ENCODE results near the gene MYBPC1.
A peak's percentile ranks its signal among the peaks of the same experiment; 100 is the strongest.
"Not testable (repeated sequence)": the region's sequence is repeated elsewhere in the genome, so short reads cannot be mapped to it uniquely, and the experiment has no call there.

The MYBPC1 gene, protein sequence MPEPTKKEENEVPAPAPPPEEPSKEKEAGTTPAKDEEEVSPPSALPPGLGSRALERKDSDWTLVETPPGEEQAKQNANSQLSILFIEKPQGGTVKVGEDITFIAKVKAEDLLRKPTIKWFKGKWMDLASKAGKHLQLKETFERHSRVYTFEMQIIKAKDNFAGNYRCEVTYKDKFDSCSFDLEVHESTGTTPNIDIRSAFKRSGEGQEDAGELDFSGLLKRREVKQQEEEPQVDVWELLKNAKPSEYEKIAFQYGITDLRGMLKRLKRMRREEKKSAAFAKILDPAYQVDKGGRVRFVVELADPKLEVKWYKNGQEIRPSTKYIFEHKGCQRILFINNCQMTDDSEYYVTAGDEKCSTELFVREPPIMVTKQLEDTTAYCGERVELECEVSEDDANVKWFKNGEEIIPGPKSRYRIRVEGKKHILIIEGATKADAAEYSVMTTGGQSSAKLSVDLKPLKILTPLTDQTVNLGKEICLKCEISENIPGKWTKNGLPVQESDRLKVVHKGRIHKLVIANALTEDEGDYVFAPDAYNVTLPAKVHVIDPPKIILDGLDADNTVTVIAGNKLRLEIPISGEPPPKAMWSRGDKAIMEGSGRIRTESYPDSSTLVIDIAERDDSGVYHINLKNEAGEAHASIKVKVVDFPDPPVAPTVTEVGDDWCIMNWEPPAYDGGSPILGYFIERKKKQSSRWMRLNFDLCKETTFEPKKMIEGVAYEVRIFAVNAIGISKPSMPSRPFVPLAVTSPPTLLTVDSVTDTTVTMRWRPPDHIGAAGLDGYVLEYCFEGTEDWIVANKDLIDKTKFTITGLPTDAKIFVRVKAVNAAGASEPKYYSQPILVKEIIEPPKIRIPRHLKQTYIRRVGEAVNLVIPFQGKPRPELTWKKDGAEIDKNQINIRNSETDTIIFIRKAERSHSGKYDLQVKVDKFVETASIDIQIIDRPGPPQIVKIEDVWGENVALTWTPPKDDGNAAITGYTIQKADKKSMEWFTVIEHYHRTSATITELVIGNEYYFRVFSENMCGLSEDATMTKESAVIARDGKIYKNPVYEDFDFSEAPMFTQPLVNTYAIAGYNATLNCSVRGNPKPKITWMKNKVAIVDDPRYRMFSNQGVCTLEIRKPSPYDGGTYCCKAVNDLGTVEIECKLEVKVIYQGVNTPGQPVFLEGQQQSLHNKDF

DNA sequence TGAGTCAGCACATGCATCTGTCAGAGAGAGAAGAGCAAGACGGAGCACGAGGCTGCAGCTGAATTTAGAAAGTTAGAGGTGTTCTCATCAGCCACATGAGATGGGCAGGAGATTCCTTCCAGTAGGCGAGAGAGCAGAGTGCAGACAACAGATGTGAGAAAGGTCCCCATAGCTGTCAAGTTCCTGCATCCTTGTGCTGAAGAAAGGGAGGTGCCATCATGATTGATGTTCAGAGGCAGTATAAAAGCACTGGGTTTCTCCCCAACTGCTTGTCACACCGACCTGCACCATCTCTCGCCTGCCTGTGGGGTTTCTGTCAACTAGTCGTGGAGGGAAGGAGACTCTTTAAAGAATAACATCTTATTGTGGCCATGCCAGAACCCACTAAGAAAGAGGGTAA is at the start of gene MYBPC1:
Gene MYBPC1 (plus strand): TSS at position 272 of the 400 bp plus-strand sequence. CDS start 100 bp downstream, at position 372.
- DNase-seq = no peak

DNA sequence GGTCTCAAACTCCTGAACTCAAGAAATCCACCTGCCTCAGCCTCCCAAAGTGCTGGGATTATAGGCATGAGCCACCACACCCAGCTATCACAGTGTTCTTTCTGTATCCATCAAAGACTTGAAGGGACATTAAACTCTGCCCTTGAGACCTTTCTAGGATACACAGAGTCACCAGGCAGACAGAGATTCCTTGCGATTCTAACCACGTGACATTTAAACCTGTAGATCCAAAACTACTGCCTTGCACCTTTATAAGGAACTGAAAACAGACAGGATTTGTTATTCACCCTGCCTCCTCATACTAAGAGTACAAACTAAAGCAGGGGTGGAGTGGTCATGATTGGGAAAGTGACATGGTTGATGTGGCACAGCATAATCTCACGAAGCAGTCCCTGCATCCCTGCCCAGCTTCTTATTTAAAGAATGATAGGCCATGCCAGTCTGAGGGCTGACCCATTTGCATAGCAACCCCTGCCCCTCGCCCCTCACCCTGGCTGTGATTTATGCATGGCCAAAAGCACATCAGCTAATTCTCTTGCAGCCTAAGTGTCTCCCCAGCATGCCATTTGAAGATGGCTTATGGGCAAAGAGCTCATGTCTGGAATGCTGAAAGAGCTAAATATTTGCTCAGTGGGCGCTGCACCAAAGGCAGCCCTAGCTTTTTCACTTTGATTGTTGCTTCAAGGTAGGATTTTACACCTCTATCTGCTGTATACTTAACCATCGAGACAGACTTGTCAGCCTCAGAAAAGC is 43.2 kb upstream of the MYBPC1 start:
- DNase-seq = no peak

DNA sequence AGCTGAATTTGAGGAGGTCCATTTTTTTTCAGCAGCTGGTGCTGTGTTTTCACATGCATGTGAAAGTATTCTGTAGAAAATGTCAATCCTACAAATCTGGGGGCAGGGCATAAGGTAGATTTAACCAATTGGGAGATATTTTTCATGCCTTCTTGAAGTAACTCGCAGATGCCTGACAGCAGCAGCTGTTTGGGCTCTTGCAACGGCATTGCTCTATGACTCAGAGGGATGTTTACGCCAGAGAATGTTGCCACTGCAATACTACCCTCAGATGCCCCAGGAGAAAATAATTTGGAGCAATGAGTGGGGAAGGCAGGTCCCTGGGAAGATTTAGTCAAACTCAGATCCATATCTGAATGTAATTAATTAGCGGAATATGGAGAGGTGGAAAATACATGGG is 42.5 kb upstream of the MYBPC1 start:
- DNase-seq = no peak

DNA sequence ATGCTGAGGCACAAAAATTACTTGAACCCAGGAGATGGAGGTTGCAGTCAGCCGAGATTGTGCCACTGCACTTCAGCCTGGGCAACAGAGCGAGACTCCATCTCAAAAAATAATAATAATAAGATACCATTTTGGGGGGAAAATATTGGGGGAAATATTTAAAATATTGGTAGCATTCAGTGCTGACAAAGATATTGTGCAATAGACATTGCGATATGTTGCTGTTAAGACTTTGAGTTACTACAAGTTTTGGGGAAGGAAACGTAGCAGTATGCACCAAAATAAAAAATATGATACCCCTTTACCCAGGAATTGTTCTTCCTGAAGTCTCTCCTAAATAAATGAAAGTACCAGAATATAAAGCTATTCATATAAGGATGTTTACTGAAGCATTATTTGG is 37.7 kb upstream of the MYBPC1 start:
- DNase-seq = no peak

DNA sequence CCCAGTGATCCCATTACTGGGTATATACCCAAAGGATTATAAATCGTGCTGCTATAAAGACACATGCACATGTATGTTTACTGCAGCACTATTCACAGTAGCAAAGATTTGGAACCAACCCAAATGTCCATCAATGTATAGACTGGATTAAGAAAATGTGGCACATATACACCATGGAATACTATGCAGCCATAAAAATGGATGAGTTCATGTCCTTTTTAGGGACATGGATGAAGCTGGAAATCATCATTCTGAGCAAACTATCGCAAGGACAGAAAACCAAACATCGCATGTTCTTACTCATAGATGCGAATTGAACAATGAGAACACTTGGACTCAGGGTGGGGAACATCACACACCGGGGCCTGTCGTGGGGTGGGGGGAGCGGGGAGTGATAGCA is 36.0 kb upstream of the MYBPC1 start:
- not testable (repeated sequence) for DNase-seq

DNA sequence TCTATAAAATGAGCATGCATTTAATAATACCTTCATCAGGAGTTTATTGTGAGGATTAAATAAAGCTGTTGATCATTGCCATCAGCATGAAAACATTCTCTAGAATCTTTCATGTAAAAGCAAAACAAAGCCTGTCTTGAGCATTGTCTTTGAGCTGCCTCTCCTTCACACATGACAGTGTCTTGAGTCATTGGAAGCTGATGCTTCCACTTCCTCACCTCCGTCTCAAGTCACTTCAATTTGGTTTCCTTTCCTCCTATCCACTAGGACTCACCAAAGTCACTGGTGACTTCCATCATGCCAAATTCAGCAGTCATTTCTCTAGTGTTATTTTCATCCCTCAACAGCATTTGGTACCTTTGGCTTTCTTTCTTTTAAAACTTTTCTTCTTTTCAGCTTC is 31.6 kb upstream of the MYBPC1 start:
- DNase-seq = no peak

DNA sequence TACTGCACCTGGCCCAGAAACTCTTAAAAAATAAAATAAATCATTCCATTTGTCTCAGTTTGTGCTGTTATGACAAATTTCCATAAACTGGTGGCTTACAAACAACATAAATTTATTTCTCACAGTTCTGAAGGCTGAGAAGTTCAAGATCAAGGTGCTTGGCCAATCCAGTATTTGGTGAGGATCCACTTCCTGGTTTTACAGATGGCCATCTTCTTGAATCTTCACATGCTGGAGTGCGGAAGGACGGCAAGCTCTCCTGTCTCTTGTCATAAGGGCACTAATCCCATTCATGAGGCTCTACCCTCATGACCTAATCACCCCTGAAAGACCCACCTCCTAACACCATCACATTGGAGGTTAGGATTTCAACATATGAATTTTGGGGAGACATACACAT is 29.9 kb upstream of the MYBPC1 start:
- DNase-seq = no peak

DNA sequence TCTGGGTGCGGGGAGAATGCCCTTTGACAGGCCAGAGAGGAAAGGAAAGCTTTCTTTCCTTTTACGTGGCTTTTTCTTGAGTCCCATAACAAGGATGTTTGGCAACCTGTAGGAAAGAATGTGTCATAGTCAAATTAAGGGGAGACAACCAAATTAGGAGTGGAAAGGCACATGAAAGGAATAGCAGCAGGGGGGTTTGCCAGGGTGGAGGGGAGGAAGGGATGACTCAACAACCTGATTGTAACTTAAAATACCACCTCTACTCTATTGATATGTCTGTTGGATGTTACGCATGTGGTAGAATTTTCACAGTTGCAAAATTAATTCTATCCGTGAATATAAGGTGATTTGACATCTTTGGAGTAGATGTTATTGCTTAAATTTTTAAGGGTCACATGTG is 28.5 kb upstream of the MYBPC1 start:
- no peak for DNase-seq

DNA sequence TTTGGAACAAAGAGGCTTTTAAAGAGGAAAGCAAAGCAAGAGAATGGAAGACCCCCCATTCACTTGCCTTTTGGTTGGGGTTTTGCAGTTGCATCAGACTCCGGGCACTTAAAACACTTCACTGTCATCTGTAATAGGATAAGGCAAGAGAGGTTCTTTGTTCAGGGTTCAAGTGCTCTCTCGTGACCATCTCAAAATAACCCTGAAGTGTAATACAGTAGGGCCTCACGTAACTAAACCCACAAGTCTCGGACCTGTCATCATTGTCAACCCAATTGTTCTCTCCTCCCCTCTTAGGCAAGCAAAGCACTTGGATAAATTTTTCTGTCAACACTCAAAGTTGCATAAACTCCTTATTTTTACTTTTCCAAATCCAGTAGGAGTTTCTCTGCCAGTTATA is 26.9 kb upstream of the MYBPC1 start:
- DNase-seq = no peak

DNA sequence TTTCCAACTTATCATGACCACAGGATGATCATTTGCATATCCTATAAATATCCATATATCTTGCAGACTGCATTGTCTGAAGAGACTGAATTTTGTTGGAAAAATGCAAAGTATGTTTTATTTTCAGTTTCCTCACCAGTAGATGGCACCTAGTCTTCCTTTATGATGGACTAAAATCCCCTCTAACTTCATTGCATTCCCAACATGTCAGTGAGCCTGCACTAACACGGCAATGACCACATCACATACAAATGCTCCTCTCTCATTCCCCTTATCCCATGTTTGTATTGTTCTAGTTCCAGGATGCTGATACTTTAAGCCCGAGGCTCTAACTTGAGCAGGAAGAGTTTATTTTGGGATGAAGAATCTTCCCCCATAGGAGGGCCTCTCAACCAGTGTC is 24.7 kb upstream of the MYBPC1 start:
- DNase-seq = peak; percentile 21

DNA sequence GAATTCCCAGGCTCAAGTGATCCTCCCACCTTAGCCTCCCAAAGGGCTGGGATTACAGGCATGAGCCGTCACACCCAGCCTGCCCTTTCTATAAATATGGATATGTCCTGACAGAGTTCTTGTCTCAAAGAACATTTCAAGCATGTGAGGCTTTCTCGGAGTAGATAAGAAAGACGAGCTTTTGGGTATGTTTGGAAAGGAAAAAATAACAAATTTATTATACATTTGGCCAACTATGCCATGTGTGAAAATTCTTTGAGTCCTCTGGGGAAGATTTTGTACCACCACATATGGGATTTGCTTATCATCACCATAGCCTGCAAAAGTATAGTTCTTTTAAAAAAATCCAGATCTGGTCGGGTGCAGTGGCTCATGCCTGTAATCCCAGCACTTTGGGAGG is 23.7 kb upstream of the MYBPC1 start:
- no peak for DNase-seq

DNA sequence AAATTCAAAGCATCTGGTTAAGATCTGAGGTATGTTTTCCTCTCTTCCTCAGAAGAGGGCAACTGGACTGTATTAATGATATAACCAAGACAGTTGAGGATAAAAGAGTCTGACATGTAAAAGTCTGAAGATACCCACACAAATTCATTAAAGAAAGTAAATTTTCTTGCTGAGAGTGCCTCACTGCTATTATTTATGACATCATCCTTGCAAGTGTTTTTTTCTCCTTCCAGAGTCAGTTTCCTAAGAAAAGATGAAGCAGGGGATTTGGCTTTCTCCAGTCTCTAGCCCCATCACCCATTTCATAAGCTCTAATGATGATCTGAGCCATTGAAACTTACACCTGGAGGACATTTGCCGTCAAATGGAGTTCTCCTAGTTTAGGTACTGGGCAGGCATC is 21.0 kb upstream of the MYBPC1 start:
- no peak for DNase-seq

DNA sequence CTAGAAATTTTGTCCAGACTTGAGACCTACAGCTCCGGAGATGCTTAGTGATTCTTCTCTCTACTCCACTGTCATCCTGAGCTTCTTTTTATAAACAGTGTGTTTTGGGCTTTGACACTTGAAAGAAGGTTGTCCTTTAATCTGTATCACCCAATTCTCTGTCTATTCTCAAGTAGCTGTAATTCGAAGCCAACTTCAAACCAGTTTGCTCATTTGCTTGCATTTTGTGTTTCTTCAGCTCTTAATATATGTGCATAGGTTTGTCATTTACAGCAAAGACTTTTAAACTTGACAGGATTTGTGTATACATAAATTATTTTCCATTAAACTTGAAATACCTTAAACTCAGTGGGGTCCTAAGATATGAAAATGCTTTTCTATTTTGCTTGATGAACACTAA is 16.4 kb upstream of the MYBPC1 start:
- DNase-seq = no peak

DNA sequence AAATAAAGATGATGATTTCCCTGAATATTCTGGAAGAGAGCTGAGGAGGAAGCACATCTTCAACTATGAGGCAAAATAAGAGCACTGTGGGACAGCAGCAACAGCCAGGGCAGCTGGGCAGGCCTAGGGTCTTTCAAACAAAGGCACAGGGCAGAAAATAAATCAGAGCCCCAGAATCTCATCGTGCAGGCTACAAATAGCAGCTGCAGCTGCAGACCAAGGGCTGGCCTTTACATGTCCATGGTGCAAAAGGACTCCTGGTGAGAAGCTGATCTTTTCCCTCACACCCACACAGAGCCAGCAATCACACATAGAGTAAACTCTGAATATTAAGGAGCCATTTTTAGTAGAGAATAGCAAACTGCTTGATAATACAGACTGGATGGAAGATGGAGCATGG is 13.6 kb upstream of the MYBPC1 start:
- no peak for DNase-seq

DNA sequence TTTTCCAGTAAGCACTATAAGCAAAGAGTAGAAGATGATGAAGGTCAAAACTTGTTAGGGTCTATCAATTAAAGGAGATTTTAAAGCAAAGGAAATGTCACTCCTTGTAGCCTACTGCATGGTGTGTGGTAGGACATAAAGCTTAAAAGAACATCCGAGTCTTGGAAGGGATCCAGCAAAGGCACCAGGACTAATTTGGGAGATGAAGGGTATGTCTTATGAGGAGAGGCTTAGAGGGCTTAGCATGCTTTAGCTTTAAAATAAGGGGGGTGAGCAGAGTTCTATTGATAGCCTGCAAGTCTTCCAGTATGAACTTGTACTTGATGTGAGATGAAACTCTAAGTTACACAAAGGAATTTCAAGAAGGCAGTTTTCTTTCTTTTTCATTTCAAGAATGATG is 11.8 kb upstream of the MYBPC1 start:
- DNase-seq = no peak

DNA sequence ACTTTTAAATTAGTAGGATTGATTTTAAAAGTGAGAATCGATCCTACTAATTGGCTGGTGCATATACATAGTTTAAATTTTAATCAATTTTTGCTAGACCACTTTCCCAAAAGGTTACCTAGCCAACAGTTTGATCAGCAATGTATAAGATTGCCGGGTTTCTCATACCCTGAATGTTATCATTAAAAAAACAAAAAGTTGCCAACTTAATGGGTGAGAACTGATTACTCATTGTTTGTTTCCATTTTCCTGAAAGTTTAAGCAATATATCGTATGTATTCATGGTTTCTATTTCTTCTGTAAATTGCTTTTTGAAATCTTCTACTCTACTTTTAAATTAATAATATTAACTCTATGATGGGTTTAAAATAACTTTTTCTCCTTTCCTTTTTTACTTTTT is 4.4 kb upstream of the MYBPC1 start:
- DNase-seq = no peak

DNA sequence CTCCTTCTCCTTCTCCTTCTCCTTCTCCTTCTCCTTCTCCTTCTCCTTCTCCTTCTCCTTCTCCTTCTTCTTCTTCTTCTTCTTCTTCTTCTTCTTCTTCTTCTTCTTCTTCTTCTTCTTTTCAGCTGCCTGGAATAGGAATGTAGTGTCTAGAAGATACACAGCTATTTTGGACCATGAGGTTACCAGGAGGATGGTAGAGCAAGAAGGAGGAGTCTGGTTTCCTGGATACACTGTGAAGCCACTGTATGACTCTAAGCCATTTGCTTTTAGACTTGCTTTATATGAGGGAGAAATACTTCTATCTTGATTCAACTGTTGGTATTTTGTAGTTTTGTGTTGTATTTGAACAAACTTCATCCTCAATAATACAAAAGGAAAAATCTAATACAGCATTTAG is 3.0 kb upstream of the MYBPC1 start:
- DNase-seq = no peak

DNA sequence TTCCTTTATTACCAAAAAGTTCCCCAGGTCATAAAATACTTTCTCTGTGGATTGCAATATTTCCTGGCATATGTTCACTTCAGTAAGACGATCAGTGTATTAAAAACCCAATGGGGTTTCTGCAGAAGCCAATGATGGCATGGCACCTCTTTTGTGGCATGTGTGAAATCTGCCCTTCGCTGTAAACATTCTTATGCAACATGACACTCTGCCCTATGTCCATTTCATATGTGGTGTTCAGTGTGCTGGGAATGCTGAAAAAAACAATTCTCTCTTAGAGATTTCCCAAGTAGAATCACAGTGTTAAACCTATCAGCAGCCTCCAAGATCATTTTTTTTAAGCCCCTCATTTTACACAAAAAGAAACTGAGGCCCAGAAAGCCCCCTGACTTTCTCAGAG is 2.3 kb upstream of the MYBPC1 start:
- no peak for DNase-seq

DNA sequence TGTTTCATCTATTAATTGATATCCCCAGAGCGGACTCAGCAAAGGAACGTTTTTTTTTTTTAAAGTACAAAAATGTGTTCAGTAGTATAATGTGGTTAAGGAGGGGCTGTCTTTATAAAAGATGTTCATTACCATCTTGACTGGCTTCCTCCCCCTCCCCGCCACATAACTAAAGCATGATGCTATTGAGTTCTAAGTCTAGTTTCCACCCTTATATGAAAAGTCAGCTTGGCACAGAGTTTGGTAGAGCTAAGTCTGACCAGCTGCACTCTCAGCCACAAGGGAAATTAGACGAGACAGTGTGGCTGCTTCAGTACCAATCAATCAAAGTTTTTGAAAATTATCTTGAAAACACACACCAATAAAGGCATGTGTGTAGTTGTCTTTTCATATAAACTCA is 1.9 kb upstream of the MYBPC1 start:
- no peak for DNase-seq

DNA sequence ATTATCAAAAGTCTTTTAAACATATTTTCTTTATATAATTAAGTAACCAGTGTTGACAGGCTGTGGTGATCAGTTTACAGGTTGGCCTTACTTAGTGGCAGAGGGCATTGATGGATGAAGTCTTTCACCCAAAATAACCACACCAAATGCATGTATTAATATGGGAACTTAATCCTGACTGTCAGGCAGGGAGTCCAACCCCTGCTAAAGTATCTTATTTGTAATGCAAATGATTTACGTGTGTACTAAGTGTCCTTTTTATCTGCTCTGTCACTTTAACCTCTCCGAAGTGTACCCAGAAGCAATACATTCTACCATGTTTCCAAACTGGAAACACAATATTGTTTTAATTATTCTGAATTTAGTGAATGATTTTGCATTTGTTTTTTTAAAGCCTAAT is 1.4 kb downstream of the MYBPC1 start:
- no peak for DNase-seq

DNA sequence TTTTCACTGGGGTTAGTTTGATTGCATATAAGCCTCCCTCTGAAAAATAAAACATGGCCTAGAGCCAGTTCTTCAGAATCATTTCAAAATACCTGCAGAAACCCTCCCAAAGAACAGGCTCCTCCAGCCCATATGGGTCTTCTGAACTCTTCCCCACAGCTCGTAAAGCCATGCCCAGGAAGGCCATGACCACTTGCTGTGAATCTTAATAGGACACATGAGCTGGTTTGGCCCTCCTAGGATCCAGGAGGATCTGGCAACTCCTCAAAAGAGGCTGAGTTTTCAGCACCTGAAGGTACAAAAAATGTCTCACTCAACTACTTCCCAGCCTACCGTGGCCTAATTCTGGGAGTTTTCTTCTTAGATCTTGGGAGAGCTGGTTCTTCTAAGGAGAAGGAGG is 2.4 kb downstream of the MYBPC1 start:
- DNase-seq = no peak

DNA sequence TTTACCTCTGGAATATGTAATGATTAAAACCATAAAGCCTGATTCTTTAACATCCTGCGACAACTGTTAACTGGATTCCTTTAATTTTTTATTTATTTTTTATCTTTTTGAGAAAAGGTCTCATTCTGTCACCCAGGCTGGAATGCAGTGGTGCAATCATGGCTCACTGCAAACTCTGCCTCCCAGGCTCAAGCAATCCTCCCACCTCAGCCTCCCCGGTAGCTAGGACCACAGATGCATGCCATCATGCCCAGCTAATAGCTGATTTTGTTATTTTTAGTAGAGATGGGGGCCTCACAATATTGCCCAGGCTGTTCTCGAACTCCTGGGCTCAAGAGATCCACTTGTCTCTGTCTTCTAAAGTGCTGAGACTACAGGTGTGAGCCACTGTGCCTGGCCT is 3.7 kb downstream of the MYBPC1 start:
- no peak for DNase-seq

DNA sequence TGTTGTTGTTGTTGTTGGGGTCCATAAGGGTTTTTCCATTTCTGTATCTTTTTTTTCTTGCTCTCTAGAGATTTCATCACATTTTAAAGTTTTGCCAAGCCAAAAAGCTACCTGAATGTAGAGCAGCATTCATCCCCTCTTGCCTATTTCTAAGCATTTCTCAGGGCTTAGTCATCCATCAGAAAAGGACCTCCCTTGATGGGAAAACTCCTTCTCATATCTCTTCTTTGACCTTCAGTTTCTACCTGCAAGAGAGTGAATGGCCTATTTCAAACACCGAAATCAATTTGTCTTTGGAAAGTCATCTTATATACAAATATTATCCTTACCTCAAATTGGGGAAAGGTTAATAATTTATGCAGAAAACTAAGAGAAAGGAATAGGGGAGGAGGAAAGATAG is 4.5 kb downstream of the MYBPC1 start:
- DNase-seq = no peak

Measured in fibroblast of skin of right quadriceps (primary cell).